Superior temporal gyrus (tissue), 1 donor: ENCODE results near the gene KIAA0232.
"Not testable (repeated sequence)": the region's sequence is repeated elsewhere in the genome, so short reads cannot be mapped to it uniquely, and the experiment has no call there.

Experiments used
- DNase-seq: peaks from one replicate; pipeline ENCODE4 v3.0.0-alpha.2; 2016; ENCODE audit errors: extremely low spot score

Gene KIAA0232

GRCh38 chr4:6773616-6774540, 8.6 kb upstream of the KIAA0232 start:
- DNase-seq = no peak

- no peak for DNase-seq
These were observed 6.8 kb upstream of the KIAA0232 start for GRCh38 chr4:6775746-6776145.

GRCh38 chr4:6776920-6777635, 5.4 kb upstream of the KIAA0232 start:
- DNase-seq = no peak

GRCh38 chr4:6777636-6778281, 4.8 kb upstream of the KIAA0232 start:
- DNase-seq = no peak

- no peak for DNase-seq
These were observed 4.1 kb upstream of the KIAA0232 start for GRCh38 chr4:6778435-6778834.

- peak; percentile 75 for DNase-seq
These were observed 2.6 kb upstream of the KIAA0232 start for GRCh38 chr4:6779667-6780565.

GRCh38 chr4:6781113-6781512, 1.4 kb upstream of the KIAA0232 start:
- peak; percentile 34 for DNase-seq

GRCh38 chr4:6781561-6781960, 966 bp upstream of the KIAA0232 start:
- DNase-seq = peak; percentile 43

- DNase-seq = no peak
These were observed 251 bp downstream of the KIAA0232 start for GRCh38 chr4:6782846-6783110.

GRCh38 chr4:6783111-6783981, 819 bp downstream of the KIAA0232 start:
- DNase-seq = peak; percentile 89

- no peak for DNase-seq
These were observed 3.0 kb downstream of the KIAA0232 start for GRCh38 chr4:6785572-6785925.

GRCh38 chr4:6788123-6788522, 5.6 kb downstream of the KIAA0232 start:
- DNase-seq = no peak

- not testable (repeated sequence) for DNase-seq
These were observed 8.7 kb downstream of the KIAA0232 start for GRCh38 chr4:6791245-6791644.

- not testable (repeated sequence) for DNase-seq
These were observed 9.3 kb downstream of the KIAA0232 start for GRCh38 chr4:6791796-6792195.

GRCh38 chr4:6794189-6794588, 11.7 kb downstream of the KIAA0232 start:
- DNase-seq = no peak

GRCh38 chr4:6795821-6796220, 13.3 kb downstream of the KIAA0232 start:
- DNase-seq = no peak

GRCh38 chr4:6797368-6797767, 14.8 kb downstream of the KIAA0232 start:
- not testable (repeated sequence) for DNase-seq

- no peak for DNase-seq
These were observed 16.6 kb downstream of the KIAA0232 start for GRCh38 chr4:6799091-6799490.

GRCh38 chr4:6802025-6802424, 19.5 kb downstream of the KIAA0232 start:
- no peak for DNase-seq

GRCh38 chr4:6802626-6803025, 20.1 kb downstream of the KIAA0232 start:
- no peak for DNase-seq

- no peak for DNase-seq
These were observed 20.7 kb downstream of the KIAA0232 start for GRCh38 chr4:6803246-6803645.
